Loucy (cell line): ENCODE results near the gene ACOT11.

ENCODE experiments used
- H2AFZ ChIP-seq: fragments of 200-600 bp; sonication (generic); 2 replicates; pipeline ENCODE4 v1.6.0; 2016; ENCODE audit warnings: antibody characterized with exemption, mild to moderate bottlenecking, low read length, moderate library complexity
- H3F3A ChIP-seq: fragments of 200-600 bp; 2 replicates; pipeline ENCODE4 v1.6.0; 2016; ENCODE audit warnings: antibody characterized with exemption, low read depth, mild to moderate bottlenecking
- H3K27me3 ChIP-seq: fragments of 200-600 bp; sonication (generic); 2 replicates; pipeline ENCODE4 v1.6.1; 2014; ENCODE audit warnings: low read length, mild to moderate bottlenecking; ENCODE audit not compliant: insufficient read depth, poor library complexity, severe bottlenecking
- H3K36me3 ChIP-seq: fragments of 200-600 bp; sonication (generic); 2 replicates; pipeline ENCODE4 v1.6.1; 2016; ENCODE audit warnings: low read length; ENCODE audit not compliant: insufficient read depth
- H3K4me1 ChIP-seq: fragments of 200-600 bp; sonication (generic); 2 replicates; pipeline ENCODE4 v1.5.1; 2014; ENCODE audit warnings: low read length, mild to moderate bottlenecking; ENCODE audit not compliant: insufficient read depth, poor library complexity, severe bottlenecking
- H3K4me2 ChIP-seq: fragments of 200-600 bp; sonication (generic); 2 replicates; pipeline ENCODE4 v1.6.0; 2014; ENCODE audit warnings: antibody characterized with exemption, low read length, low read depth, mild to moderate bottlenecking; ENCODE audit not compliant: poor library complexity, severe bottlenecking
- H3K4me3 ChIP-seq: fragments of 200-600 bp; sonication (generic); 2 replicates; pipeline ENCODE4 v1.5.1; 2014; ENCODE audit warnings: low read length, mild to moderate bottlenecking, mixed read lengths; ENCODE audit not compliant: poor library complexity, severe bottlenecking
- H3K79me2 ChIP-seq: fragments of 200-600 bp; sonication (generic); 2 replicates; pipeline ENCODE4 v1.6.1; 2014; ENCODE audit warnings: low read length; ENCODE audit not compliant: insufficient read depth
- H3K9ac ChIP-seq: fragments of 200-600 bp; sonication (generic); 2 replicates; pipeline ENCODE4 v1.6.0; 2014; ENCODE audit warnings: mild to moderate bottlenecking, low read depth, low read length, moderate library complexity; ENCODE audit not compliant: poor library complexity, severe bottlenecking
- H3K9me2 ChIP-seq: fragments of 200-600 bp; sonication (generic); replicated peaks from 2 replicates; pipeline ENCODE4 v1.6.1; 2016; ENCODE audit warnings: low read depth, low read length, mixed read lengths
- H3K9me3 ChIP-seq: fragments of 200-600 bp; sonication (generic); 2 replicates; pipeline ENCODE4 v1.6.1; 2014; ENCODE audit warnings: mild to moderate bottlenecking, antibody characterized with exemption, low read length, low read depth; ENCODE audit not compliant: insufficient read depth
- H4K20me1 ChIP-seq: fragments of 200-600 bp; sonication (generic); 2 replicates; pipeline ENCODE4 v1.6.0; 2014; ENCODE audit warnings: antibody characterized with exemption, low read length, mild to moderate bottlenecking; ENCODE audit not compliant: insufficient read depth, poor library complexity, severe bottlenecking
- EZH2phosphoT487 ChIP-seq: fragments of 200-600 bp; IDR thresholded peaks from 2 replicates; pipeline ENCODE4 v1.6.1; 2018; ENCODE audit warnings: antibody characterized with exemption, mild to moderate bottlenecking, moderate library complexity, borderline replicate concordance
- TF ChIP-seq, protein P1 (sequence below): fragments of 200-600 bp; sonication (generic); conservative IDR thresholded peaks from 2 replicates; pipeline ENCODE4 v1.5.1; 2014; ENCODE audit warnings: mild to moderate bottlenecking, antibody characterized with exemption, low read length

Gene ACOT11

GRCh38 chr1:54651608-54652007, 103.6 kb downstream of the ACOT11 start:
- H3K27me3 ChIP-seq, result no peaks in the 10 kb centered on the region
- H3F3A ChIP-seq, result no peaks in the 10 kb centered on the region
- H3K4me2 ChIP-seq, result no peak overlapping the region
- no peak overlapping the region for H3K4me3 ChIP-seq
- no peak overlapping the region for H2AFZ ChIP-seq
- H3K36me3 ChIP-seq, result no peaks in the 10 kb centered on the region
- H4K20me1 ChIP-seq, result no peaks in the 10 kb centered on the region
- H3K9me3 ChIP-seq, result no peaks in the 10 kb centered on the region
- TF ChIP-seq EZH2phosphoT487, result no peak
- TF ChIP-seq, protein P1, sequence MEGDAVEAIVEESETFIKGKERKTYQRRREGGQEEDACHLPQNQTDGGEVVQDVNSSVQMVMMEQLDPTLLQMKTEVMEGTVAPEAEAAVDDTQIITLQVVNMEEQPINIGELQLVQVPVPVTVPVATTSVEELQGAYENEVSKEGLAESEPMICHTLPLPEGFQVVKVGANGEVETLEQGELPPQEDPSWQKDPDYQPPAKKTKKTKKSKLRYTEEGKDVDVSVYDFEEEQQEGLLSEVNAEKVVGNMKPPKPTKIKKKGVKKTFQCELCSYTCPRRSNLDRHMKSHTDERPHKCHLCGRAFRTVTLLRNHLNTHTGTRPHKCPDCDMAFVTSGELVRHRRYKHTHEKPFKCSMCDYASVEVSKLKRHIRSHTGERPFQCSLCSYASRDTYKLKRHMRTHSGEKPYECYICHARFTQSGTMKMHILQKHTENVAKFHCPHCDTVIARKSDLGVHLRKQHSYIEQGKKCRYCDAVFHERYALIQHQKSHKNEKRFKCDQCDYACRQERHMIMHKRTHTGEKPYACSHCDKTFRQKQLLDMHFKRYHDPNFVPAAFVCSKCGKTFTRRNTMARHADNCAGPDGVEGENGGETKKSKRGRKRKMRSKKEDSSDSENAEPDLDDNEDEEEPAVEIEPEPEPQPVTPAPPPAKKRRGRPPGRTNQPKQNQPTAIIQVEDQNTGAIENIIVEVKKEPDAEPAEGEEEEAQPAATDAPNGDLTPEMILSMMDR, result no peak
- H3K4me1 ChIP-seq, result no peaks in the 10 kb centered on the region
- H3K9me2 ChIP-seq, result no peaks in the 10 kb centered on the region
- H3K9ac ChIP-seq, result no peak overlapping the region
- no peaks in the 10 kb centered on the region for H3K79me2 ChIP-seq

DNA sequence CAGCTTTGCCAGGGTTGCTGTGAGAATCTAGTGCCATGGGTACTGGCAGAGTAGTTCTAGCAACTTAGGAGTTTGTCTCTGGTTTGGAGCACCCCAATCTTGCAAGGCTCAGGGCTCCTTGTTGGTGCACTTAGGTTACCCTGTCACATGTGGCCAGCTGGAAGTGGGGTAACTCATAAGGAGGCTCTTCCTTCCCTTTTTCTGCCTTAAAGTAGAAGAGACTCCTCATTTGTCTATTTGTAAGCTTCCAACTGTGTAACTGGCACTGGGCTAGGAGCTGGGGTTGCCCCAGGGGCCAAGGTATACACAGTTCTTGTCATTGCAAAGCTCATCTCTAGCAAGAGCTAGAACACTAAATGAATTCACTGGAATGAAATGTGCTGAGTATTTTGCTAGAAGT, 104.1 kb downstream of the ACOT11 start:
- no peaks in the 10 kb centered on the region for H3K27me3 ChIP-seq
- no peaks in the 10 kb centered on the region for H3K9me3 ChIP-seq
- H3K9me2 ChIP-seq, result no peaks in the 10 kb centered on the region
- TF ChIP-seq EZH2phosphoT487, result no peak
- TF ChIP-seq, protein P1, result no peak
- no peaks in the 10 kb centered on the region for H3K4me1 ChIP-seq
- no peak overlapping the region for H2AFZ ChIP-seq
- no peaks in the 10 kb centered on the region for H3F3A ChIP-seq
- no peaks in the 10 kb centered on the region for H3K79me2 ChIP-seq
- no peak overlapping the region for H3K4me2 ChIP-seq
- no peak overlapping the region for H3K4me3 ChIP-seq
- H3K9ac ChIP-seq, result no peak overlapping the region
- H4K20me1 ChIP-seq, result no peaks in the 10 kb centered on the region
- no peaks in the 10 kb centered on the region for H3K36me3 ChIP-seq

DNA sequence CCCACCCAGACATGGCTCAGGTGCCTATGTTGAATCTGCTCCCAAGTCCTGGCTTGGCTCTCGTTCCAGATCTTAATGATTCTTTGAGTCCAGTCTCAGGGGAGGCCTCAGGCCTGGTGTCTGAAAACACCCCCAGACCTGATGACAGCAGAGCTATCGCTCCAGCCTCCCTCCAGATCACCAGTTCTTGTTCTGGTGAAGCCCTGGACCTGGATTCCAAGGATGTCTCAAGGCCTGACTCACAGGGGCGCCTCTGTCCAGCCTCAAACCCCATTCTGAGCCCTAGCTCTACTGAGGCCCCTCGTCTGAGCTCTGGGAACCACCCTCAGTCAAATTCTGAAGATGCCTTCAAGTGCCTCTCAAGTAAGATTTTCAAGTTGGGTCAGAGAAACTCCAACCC, 105.0 kb downstream of the ACOT11 start:
- Histone ChIP-seq H3K9ac (no peak overlapping the region), H3K9me3 (0 out of 2 replicates have a peak, but pooled peaks cover 1% of the 10 kb centered on the region), H3K79me2 (no peaks in the 10 kb centered on the region), H2AFZ (no peak overlapping the region), H3K27me3 (no peaks in the 10 kb centered on the region), H3K9me2 (no peaks in the 10 kb centered on the region), H3F3A (no peaks in the 10 kb centered on the region), H4K20me1 (no peaks in the 10 kb centered on the region), H3K4me1 (no peaks in the 10 kb centered on the region), H3K4me3 (no peak overlapping the region), H3K36me3 (no peaks in the 10 kb centered on the region), H3K4me2 (no peak overlapping the region)
- no peak for TF ChIP-seq EZH2phosphoT487
- TF ChIP-seq, protein P1, result no peak
